AG04449 (cell line): ENCODE measurements around the gene MAP7D1.

ENCODE experiments used
- CTCF ChIA-PET: fragments of 350-600 bp; formaldehyde crosslinking; extraction: SDS; loops from one replicate; lab custom pipeline; 2021; ENCODE audit warnings: antibody characterized with exemption; lab: Yijun Ruan, JAX
- POLR2A ChIA-PET: fragments of 400-600, 350-600 bp; formaldehyde crosslinking; extraction: SDS; loops from one replicate; lab custom pipeline; 2020; ENCODE audit warnings: antibody characterized with exemption, inconsistent platforms; lab: Yijun Ruan, JAX
- DNase-seq: peaks from one replicate; pipeline ENCODE4 v3.0.0-alpha.2; 2010; ENCODE audit warnings: low read depth, low spot score
- H3K4me3 ChIP-seq: 2 replicates; pipeline ENCODE4 v1.5.1; 2011; ENCODE audit warnings: low read depth, mild to moderate bottlenecking, control low read depth, low read length
- TF ChIP-seq, protein P1 (sequence below): IDR thresholded peaks from one replicate; pipeline ENCODE4 v1.5.1; 2011; ENCODE audit warnings: mild to moderate bottlenecking, moderate library complexity, low read length, control low read depth, inconsistent platforms; ENCODE audit not compliant: insufficient read depth; ENCODE audit errors: missing control alignments

Gene MAP7D1

GRCh38 chr1:36170643-36171412, 14.9 kb downstream of the MAP7D1 start:
- ChIA-PET CTCF (interaction anchor here (1.0 to 7.8 kb wide), 5 partner anchors 9 to 71 kb away, joined by 4 to 54 read pairs (median 6); no protein-coding TSS in a partner anchor), POLR2A (interaction anchor here (1.1 kb wide), 1 partner anchor 10 kb away, joined by 3 read pairs; no protein-coding TSS in a partner anchor)
- TF ChIP-seq, protein P1, sequence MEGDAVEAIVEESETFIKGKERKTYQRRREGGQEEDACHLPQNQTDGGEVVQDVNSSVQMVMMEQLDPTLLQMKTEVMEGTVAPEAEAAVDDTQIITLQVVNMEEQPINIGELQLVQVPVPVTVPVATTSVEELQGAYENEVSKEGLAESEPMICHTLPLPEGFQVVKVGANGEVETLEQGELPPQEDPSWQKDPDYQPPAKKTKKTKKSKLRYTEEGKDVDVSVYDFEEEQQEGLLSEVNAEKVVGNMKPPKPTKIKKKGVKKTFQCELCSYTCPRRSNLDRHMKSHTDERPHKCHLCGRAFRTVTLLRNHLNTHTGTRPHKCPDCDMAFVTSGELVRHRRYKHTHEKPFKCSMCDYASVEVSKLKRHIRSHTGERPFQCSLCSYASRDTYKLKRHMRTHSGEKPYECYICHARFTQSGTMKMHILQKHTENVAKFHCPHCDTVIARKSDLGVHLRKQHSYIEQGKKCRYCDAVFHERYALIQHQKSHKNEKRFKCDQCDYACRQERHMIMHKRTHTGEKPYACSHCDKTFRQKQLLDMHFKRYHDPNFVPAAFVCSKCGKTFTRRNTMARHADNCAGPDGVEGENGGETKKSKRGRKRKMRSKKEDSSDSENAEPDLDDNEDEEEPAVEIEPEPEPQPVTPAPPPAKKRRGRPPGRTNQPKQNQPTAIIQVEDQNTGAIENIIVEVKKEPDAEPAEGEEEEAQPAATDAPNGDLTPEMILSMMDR, result no peak
- H3K4me3 ChIP-seq, result no peak overlapping the region
- DNase-seq, result no peak

- POLR2A ChIA-PET, result interaction anchor here (1.0 to 1.4 kb wide), 2 partner anchors 16 to 23 kb away, joined by 4 to 5 read pairs; partner anchors contain the start of genes MAP7D1 and TRAPPC3
- DNase-seq, result no peak
- H3K4me3 ChIP-seq, result no peak overlapping the region
- TF ChIP-seq, protein P1, result no peak
- CTCF ChIA-PET, result interaction anchor here (0.5 to 7.8 kb wide), 6 partner anchors 11 to 240 kb away, joined by 3 to 54 read pairs (median 4); no protein-coding TSS in a partner anchor
Measured at GRCh38 chr1:36172017-36172747, 16.2 kb downstream of the MAP7D1 start.

DNA sequence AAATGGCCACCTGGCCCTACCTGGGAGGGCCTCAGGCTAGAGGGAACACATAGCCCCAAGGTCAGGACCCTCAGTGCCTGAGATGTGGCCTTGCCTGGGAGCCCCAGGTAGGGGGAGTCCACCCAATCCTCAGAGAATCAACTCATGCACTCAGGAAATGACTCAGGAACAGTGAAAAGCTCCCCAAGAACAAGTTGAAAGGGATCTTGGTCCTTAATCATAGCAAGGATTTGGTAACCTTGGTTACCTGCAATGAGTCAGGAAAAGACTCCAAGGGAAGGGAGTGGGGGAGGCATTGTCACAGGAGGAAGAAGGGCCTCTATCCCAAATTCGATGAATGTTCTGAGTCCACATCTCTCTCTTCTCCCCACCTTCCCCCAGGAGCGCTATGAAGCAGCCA, 17.0 kb downstream of the MAP7D1 start:
- DNase-seq, result no peak
- TF ChIP-seq, protein P1, result no peak
- ChIA-PET CTCF (interaction anchor here (0.8 to 7.8 kb wide), 5 partner anchors 10 to 73 kb away, joined by 3 to 54 read pairs (median 6); no protein-coding TSS in a partner anchor), POLR2A (interaction anchor here (1.0 to 1.4 kb wide), 2 partner anchors 17 to 24 kb away, joined by 4 to 5 read pairs; partner anchors contain the start of genes MAP7D1 and TRAPPC3)
- no peak overlapping the region for H3K4me3 ChIP-seq

DNA sequence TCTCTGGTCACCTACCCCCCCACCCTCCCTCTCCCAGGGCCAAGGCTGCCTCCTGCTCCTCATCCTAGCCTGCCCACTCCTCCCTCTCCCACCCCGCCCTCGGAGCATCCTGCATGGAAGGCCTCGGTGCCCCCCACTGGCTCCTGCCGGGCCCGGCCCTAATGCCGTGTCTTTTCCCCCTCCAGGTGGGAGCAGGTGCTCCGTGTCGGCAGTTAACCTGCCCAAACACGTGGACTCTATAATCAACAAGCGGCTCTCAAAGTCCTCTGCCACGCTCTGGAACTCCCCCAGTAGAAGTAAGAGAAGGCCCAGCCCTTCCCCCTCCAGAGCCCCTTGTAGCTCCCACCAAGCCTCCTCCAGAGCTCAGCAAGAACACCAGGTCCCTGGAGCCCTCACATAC, 18.8 kb downstream of the MAP7D1 start:
- H3K4me3 ChIP-seq, result no peak overlapping the region
- POLR2A ChIA-PET, result interaction anchor here (0.6 kb wide), 1 partner anchor 71 kb away, joined by 3 read pairs; no protein-coding TSS in a partner anchor
- CTCF ChIA-PET, result interaction anchor here (0.8 to 7.8 kb wide), 3 partner anchors 13 to 74 kb away, joined by 3 to 54 read pairs (median 6); no protein-coding TSS in a partner anchor
- DNase-seq, result no peak
- TF ChIP-seq, protein P1, result no peak

- TF ChIP-seq, protein P1, result no peak
- POLR2A ChIA-PET, result interaction anchor here (0.6 kb wide), 1 partner anchor 70 kb away, joined by 3 read pairs; no protein-coding TSS in a partner anchor
- CTCF ChIA-PET, result interaction anchor here (0.6 to 7.8 kb wide), 3 partner anchors 13 to 75 kb away, joined by 3 to 54 read pairs (median 6); partner anchors contain the start of gene TRAPPC3
- DNase-seq, result no peak
- no peak overlapping the region for H3K4me3 ChIP-seq
Measured at GRCh38 chr1:36175137-36176095, 19.5 kb downstream of the MAP7D1 start.
